HG02623 (cell line): ENCODE data around the gene UNC13B.
"Not testable (repeated sequence)": the region's sequence is repeated elsewhere in the genome, so short reads cannot be mapped to it uniquely, and the experiment has no call there.

Experiments
- ATAC-seq: cut with Tn5 transposase; IDR thresholded peaks from one replicate; pipeline ENCODE4 v1.9.1; 2021; ENCODE audit warnings: moderate library complexity; ENCODE audit not compliant: unreplicated experiment

UNC13B gene

DNA sequence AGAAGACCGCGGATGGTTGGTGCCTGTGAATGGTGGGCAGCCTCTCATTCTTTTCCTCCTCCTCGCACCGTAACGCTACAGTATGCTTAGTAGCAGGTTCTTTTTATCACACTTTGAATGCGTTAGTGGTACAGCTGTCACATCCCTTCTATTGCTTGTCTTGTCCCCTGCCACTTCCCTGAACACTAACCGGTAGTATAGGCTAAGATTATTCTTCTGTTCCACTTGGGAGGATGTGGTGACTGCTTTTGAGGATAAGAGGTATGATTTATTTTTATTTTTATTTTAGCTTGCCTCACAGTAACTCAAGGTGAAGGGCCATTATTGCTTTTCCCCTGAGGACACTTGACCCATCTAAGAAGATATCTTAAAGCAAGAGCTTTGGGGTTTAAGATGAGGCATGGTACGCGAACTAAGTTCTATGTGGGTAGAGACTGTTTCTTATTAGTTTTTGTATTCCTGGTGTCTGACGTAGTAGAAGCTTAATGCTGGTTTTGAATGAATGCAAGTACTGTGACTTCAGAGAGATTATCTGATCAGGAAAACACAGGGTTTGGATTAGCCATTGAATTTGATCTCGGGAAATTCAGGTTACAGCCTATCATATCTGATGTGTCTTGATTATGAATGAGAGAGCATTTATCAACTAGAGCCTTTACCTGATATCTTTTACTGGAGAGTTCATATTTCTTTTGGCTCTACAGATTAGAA lies 951 bp downstream of the UNC13B start:
- ATAC-seq, result no peak

DNA sequence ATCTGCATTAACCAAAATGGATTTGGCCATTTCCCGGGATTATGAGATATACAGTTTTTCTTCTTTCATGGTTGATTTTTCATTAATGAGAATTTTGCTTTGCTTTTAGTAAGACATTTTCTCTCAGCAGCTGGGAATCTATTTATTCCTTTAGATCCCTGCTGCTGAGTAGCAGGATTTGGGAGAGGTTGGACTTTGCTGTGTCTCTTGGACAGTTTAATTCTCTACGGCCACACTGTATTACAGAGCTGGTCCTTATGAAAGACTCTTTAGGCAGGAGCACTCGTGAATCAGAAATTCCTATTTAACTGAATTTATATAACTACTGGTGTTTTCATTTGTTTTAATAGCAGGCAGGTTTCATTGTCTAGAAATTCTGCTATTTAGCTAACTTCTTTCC lies 1.6 kb downstream of the UNC13B start:
- no peak for ATAC-seq

DNA sequence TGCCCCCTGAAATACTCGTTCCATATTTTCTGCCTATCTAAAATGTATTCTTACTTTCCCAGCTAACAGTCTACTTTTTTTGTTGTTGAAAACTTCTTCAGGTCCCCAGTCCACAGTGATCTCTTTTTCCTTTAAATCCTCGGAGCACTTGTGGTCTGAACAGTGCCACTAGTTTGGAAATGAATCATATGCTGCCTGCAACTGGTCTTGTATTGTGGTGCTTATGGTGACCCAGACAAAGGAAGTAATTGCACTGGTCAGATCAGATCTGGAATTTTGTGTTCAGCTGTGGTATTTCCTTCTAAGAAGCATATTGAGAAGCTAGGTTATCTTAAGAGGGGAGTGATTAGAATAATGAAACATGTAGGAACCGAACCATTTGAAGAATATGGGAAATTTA lies 2.9 kb downstream of the UNC13B start:
- ATAC-seq, result no peak

DNA sequence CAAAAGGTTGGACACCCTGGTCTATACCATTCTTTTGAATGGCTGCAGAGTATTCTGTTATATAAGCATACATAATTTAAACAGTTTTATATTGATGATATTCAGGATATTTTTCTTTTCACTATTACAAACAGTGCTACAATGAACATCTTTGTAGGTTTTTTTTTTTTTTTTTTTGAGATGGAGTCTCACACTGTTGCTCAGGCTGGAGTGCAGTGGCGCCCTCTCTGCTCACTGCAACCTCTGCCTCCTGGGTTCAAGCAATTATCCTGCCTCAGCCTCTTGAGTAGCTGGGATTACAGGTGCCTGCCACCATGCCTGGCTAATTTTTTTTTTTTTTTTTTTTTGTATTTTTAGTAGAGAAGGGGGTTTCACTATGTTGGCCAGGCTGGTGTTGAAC lies 5.6 kb downstream of the UNC13B start:
- ATAC-seq, result not testable (repeated sequence)

DNA sequence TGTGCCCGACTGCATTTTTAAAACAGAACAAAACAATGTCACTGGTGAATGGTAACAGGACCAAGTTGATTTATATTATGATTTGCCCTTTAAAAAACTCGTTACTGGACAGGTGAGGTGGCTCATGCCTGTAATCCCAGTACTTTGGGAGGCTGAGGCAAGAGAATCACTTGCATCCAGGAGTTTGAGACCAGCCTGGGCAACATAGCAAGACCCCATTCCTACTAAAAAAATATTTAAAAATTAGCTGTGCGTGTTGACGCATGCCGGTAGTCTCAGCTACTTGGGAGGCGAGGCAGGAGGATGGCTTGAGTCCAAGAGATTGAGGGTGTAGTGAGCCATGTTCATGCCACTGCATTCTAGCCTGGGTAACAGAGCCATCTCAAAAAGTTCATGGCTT lies 7.2 kb downstream of the UNC13B start:
- no peak for ATAC-seq

DNA sequence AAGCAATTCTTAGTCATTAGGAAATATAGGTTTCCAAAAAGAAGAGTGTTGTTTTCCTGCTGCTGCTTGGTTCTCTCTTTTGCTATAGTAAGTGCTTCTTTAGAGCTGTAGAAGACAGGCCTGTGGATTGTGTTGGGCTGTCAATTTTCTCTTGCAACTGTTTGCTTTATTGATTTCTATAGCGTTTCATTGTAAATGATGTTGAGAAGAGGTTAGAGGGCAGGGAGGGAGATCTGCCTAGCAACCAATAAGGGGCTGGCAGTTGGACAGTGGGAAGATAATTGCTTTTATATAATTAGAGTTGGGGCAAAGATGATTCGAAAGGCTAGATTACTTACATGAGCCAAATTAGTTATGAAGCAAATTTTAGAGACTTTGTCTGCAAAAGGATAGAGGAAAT lies 11.1 kb downstream of the UNC13B start:
- no peak for ATAC-seq

DNA sequence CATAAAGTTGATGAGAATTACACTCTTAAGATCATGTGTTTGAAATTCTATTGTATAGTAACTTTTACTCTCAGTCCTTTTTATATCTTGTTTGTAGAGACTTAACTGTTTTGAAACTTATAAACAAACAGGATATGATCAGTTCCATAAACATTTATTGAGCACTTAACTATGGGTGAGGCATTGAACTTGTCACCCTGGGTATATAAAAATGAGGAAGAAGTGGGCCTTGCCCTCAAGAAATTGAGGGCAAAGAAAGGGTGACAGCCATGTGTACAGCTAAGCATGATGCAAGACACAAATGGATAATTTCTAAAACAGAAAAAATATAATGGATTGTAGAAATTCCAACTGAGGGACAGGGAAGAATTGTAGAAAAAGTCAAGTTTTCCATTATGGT lies 15.7 kb downstream of the UNC13B start:
- ATAC-seq, result no peak

DNA sequence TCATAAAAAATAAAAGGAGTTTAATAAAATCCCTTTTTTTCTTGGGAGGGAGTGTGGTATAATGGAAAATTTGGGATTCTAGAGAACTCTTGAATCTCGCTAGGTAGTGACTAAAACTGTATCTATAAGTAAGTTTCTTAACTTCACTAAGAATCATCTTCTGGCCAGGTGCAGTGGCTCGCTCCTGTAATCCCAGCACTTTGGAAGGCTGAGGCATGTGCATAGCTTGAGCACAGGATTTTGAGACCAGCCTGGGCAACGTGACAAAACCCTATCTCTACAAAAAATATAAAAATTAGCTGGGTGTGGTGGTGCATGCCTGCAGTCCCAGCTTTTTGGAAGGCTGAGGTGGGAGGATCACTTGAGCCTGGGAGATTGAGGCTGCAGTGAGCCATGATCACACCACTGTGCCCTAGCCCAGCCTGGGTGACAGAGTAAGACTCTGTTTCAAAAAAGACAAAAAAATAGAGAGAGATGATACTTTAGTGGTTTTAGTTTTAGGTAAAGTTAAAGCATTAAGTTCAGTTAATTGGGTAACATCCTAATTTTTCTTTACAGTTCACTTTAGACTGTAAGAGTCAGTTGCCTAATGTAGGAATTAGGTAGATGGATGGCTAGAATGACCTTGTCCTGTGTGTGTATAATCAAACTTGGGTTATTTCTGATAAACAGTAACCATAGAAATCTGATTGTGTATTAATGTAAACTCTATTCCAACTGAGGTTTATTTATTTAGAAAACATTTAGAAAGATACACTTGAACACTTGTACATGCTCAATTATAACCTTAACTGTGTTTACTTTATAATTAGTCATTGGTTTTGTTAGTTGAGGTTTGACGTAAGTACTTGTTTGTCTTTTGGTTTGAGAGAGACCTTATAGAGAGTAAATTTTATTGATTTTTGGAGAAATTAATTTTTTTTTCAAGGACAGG lies 17.8 kb downstream of the UNC13B start:
- ATAC-seq, result no peak

DNA sequence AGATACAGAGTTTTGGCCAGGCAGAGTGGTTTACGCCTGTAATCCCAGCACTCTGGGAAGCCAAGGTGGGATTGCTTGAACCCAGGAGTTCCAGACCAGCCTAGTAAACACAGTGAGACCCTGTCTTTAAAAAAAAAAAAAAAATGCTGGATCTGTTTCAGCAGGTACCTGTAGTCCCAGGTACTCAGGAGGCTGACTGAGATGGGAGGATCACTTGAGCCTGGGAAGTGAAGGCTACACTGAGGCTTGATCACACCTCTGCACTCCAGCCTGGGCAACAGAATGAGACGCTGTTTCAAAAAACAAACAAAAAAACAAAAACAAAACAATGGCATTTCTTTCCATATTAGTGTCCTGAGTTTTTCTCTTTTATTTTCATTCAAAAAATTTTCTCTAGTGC lies 19.0 kb downstream of the UNC13B start:
- no peak for ATAC-seq

DNA sequence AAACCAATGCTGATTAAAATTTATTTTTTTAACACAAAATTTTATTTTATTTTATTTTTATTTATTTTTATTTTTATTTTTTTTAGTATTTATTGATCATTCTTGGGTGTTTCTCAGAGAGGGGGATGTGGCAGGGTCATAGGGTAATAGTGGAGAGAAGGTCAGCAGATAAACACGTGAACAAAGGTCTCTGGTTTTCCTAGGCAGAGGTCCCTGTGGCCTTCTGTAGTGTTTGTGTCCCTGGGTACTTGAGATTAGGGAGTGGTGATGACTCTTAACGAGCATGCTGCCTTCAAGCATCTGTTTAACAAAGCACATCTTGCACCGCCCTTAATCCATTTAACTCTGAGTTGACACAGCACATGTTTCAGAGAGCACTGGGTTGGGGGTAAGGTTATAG lies 20.6 kb downstream of the UNC13B start:
- ATAC-seq, result not testable (repeated sequence)

DNA sequence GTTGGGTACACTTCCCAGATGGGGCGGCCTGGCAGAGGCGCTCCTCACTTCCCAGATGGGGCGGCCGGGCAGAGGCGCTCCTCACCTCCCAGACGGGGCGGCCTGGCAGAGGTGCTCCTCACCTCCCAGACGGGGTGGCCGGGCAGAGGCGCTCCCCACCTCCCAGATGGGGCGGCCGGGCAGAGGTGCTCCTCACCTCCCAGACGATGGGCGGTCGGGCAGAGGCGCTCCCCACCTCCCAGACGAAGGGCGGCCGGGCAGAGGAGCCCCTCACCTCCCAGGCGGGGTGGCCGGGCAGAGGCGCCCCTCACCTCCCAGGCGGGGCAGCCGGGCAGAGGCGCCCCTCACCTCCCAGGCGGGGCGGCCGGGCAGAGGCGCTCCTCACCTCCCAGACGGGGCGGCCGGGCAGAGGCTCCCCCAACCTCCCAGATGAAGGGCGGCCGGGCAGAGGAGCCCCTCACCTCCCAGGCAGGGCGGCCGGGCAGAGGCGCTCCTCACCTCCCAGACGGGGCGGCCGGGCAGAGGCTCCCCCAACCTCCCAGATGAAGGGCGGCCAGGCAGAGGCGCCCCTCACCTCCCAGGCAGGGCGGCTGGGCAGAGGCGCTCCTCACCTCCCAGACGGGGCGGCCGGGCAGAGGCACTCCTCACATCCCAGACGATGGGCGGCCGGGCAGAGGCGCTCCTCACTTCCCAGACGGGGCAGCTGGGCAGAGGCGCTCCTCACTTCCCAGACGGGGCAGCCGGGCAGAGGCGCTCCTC lies 21.4 kb downstream of the UNC13B start:
- not testable (repeated sequence) for ATAC-seq

DNA sequence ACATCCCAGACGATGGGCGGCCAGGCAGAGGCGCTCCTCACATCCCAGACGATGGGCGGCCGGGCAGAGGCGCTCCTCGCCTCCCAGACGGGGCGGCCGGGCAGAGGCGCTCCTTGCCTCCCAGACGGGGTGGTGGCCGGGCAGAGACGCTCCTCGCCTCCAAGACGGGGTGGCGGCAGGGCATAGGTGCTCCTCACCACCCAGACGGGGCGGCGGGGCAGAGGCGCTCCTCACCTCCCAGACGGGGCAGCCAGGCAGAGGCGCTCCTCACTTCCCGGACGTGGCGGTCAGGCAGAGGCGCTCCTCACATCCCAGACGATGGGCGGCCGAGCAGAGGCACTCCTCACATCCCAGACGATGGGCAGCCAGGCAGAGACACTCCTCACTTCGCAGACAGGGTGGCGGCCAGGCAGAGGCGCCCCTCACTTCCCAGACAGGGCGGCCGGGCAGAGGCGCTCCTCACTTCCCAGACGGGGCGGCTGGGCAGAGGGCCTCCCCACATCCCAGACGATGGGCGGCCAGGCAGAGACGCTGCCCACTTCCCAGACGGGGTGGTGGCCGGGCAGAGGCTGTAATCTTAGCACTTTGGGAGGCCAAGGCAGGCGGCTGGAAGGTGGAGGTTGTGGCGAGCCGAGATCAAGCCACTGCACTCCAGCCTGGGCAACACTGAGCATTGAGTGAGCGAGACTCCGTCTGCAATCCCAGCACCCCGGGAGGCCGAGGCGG lies 22.1 kb downstream of the UNC13B start:
- ATAC-seq, result not testable (repeated sequence)

DNA sequence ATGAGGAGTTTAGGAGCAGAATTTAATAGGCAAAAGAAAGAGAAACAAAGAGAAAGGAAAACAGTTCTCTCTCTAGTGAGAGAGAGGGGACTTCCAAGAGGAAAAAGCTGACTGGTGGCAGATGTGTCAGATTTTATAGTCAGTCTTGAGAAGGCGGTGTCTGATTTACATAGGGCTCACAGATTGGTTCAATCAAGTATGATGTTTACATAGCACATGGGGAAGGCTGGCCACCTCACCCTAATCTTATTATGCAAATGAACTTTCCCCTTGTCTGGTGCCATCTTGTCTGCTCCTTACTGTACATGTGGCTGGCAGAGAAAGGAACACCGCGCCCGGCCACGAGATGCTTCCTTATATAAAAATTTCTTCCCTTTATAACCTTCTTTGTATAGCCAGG lies 24.7 kb downstream of the UNC13B start:
- ATAC-seq, result no peak

DNA sequence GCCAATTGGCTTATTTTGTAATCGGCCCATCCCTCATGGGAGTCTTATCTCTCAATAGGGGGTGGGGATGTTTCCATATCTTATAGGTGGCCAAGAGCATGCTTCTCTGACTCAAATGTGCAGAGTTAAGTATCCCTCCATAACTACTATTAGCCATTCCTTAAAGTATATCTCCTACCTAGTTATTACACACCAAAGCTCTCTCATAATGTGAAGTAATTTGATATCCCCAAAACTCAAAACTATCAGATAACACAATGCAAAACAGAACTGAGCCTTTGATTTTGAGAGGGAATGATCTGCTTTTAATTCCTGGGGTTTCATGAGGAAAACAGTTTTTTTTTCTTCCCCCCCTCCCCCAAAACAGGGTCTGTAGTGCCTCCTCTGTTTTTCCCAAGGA lies 28.4 kb downstream of the UNC13B start:
- ATAC-seq, result no peak

DNA sequence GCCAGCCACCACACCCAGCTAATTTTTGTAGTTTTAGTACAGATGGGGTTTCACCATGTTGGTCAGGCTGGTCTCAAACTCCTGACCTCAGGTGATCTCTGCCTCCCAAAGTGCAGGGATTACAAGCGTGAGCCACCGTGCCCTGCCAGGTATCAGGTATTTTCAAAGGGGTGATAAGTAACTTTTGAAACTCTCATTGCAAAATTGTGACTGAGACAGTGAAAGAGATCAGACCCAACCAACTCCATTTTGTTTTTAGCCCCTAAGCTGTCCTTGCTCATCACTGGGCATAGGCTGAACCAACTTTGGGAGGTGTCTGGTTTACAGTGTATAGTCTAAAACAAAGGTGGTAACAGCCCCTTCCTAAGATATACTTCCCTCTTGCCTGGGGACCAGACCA lies 29.3 kb downstream of the UNC13B start:
- no peak for ATAC-seq

DNA sequence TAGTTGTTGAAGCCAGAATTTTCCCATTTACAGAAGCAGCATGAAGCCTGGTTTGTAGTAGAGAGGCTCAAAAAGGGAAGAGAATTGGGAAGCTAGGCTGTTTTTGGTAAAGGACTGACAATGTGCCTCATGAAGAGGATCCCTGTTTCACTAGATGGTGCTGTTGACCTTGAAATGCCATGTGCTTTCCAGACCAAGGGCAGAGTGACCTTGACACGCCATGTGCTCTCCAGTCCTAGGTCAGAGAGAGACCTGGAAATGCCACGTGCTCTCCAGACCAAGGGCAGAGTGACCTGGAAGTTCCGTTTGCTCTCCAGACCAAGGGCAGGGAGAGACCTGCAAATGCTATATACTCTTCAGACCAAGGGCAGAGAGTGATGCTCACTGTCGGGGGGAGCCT lies 32.0 kb downstream of the UNC13B start:
- ATAC-seq, result no peak

DNA sequence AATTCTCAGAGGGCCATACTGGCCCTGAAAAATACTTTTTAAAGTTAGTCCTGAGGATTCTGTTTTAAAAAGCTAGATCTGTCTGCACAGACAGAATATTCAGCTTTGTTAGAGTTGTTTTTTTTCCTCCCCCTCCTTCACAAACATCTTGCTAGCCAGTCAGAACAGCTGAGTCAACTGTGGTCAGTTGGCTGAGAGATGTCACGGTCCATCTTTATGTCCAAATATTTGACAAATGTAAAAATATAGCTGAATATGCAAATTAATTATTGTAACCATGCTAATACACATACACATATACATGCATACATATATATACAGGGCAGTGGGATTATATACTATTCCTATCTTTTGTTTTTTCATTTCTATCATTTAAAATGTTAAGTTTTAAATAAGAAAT lies 33.9 kb downstream of the UNC13B start:
- no peak for ATAC-seq

DNA sequence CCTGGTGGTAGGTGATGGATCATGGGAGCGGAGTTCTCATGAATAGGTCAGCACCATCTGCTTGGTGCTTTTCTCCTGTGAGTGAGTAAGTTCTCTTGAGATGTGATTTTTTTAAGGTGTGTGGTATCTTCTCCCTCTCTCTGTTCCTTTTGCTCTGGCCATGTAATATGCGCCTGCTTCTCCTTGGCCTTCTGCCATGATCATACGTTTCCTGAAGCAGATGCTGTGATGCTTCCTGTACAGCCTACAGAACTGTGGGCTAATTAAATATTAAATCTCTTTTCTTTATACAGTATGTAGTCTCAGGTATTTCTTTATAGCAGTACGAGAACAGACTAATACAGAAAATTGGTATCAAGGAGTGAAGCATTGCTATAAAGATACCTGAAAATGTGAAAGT lies 36.4 kb downstream of the UNC13B start:
- no peak for ATAC-seq

DNA sequence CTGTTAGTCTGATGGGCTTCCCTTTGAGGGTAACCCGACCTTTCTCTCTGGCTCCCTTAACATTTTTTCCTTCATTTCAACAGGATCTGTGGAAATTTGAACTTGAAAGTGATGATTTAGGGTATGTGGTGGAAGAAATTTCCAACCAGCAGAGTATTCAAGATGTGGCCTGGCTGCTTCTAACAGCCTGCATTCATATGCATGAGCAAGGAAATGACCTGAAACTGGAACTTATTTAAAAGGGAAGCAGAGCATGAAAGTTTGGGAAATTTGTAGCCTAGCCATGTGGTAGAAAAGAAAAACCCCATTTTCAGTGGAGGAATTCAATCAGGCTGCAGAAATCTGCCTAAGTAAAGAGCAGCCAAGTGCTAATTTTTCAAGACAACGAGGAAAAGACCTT lies 41.7 kb downstream of the UNC13B start:
- no peak for ATAC-seq

DNA sequence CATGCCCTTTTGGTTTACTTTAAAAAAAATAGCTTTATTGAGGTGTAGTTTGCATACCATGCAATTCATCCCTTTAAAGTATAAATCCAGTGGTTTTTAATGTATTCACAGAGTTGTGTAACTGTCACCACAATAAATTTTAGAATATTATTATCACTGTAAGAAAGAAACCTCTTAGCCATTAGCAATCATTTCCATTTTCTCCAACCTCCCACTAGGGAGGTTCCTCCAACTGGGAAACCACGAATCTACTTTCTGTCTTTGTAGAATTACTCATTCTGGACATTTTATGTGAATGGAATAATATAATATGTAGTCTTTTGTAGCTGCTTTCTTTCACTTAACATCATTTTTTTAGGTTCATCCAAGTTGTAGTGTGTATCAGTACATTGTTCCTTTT lies 43.5 kb downstream of the UNC13B start:
- ATAC-seq, result no peak

DNA sequence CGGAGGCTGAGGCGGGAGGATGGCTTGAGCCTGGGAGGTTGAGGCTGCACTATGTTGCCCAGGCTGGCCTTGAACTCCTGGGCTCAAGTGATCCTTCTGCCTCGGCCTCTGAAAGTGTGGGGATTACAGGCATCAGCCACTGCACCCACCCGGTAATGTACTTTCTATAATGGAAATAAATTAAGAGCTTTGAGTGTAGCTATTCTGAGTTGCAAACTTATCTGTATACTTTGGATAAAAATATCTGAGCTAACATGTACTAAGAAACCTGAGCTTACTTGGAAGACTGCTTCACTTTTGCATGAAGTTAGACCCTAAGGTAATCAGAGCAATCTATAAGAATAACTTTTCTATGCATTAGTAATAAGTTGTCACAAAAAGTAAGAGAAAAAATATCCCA lies 50.0 kb downstream of the UNC13B start:
- no peak for ATAC-seq
